Mammary epithelial cell (primary cell): ENCODE results near the gene ZNF672.
"Not testable (repeated sequence)": the region's sequence is repeated elsewhere in the genome, so short reads cannot be mapped to it uniquely, and the experiment has no call there.

Experiments used
- CTCF ChIP-seq, 2 donors: IDR thresholded peaks in 1 of 2; conservative IDR thresholded peaks in 1 of 2; 2 replicates each; pipeline ENCODE4 v1.5.1; 2011 to 2012; ENCODE audit warnings: inconsistent platforms in 2 of 2, low read length in 2 of 2, mild to moderate bottlenecking in 2 of 2, control low read depth in 1 of 2, low read depth in 1 of 2; ENCODE audit not compliant: insufficient read depth in 1 of 2; ENCODE audit errors: extremely low read depth in 1 of 2
- EZH2 ChIP-seq: IDR thresholded peaks from 2 replicates; pipeline ENCODE4 v1.6.1; 2012; ENCODE audit warnings: low read length, inconsistent platforms, borderline replicate concordance

DNA sequence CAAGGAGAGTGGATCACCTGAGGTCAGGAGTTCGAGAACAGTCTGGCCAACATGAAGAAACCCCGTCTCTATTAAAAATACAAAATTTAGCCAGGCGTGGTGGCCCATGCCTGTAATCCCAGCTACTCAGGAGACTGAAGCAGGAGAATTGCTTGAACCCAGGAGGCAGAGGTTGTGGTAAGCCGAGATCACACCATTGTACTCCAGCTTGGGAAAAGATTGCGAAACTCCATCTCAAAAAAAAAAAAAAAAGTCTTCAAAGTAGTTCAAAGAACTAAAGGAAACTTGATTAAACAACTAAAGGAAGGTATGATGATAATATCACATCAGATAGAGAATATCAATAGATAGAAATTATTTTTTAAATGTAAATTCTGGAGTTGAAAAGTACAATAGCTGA lies 43.4 kb upstream of the ZNF672 start:
- TF ChIP-seq CTCF (conservative IDR thresholded peaks at IDR 0.05 in 1 of 2, IDR thresholded peaks at IDR 0.05 in 1 of 2; ENCODE audit: extremely low read depth in 1 of 2, insufficient read depth in 1 of 2, low read depth in 1 of 2, low read length in 2 of 2); EZH2: not testable (repeated sequence)
